A673 (cell line): ENCODE data around the gene CNPY1. TPM values are rescaled to one million over a fixed set of nuclear protein-coding genes. Genes with fewer than 3 reads are reported as not detected.

Experiments used
- BruUV-seq: library from RNA; stranded (reverse); fragments of 400-500 nt; replicated peaks from 2 replicates; lab custom pipeline; 2021; lab: Mats Ljungman, UMichigan
- CTCF ChIA-PET: fragments of 300-600 bp; sonication (Branson Sonifier 250); formaldehyde crosslinking; loops from one replicate; lab custom pipeline; 2022; ENCODE audit warnings: antibody characterized with exemption; lab: Charles Lee
- POLR2A ChIA-PET: fragments of 300-600 bp; sonication (Branson Sonifier 250); formaldehyde crosslinking; loops from one replicate; lab custom pipeline; 2022; ENCODE audit warnings: antibody characterized with exemption; ENCODE audit not compliant: low non-redundant PET; lab: Charles Lee
- DNase-seq: peaks from one replicate; pipeline ENCODE4 v3.0.0-alpha.2; 2015; ENCODE audit warnings: low spot score
- H3K27ac ChIP-seq: fragments of 200-600 bp; sonication (generic); 2 replicates; pipeline ENCODE4 v1.5.1; 2016; ENCODE audit warnings: mixed run types, low read depth, mild to moderate bottlenecking, mixed read lengths, antibody characterized with exemption, low read length; ENCODE audit not compliant: poor library complexity, severe bottlenecking
- H3K27me3 ChIP-seq: fragments of 200-600 bp; sonication (generic); replicated peaks from 2 replicates; pipeline ENCODE4 v1.6.1; 2017; ENCODE audit warnings: mixed run types, low read depth, mild to moderate bottlenecking, mixed read lengths, antibody characterized with exemption, low read length; ENCODE audit not compliant: insufficient read depth, poor library complexity
- H3K36me3 ChIP-seq: fragments of 200-600 bp; sonication (generic); 2 replicates; pipeline ENCODE4 v1.6.1; 2016; ENCODE audit warnings: mixed run types, mild to moderate bottlenecking, mixed read lengths, antibody characterized with exemption, low read length; ENCODE audit not compliant: insufficient read depth, poor library complexity, severe bottlenecking
- H3K4me1 ChIP-seq: fragments of 200-600 bp; sonication (generic); 2 replicates; pipeline ENCODE4 v1.6.1; 2017; ENCODE audit warnings: mixed run types, mild to moderate bottlenecking, mixed read lengths, antibody characterized with exemption, low read length; ENCODE audit not compliant: insufficient read depth, poor library complexity, severe bottlenecking
- H3K4me3 ChIP-seq: fragments of 200-600 bp; sonication (generic); 2 replicates; pipeline ENCODE4 v1.5.1; 2016; ENCODE audit warnings: low read depth, mixed run types, mild to moderate bottlenecking, mixed read lengths, low read length; ENCODE audit not compliant: poor library complexity, severe bottlenecking
- H3K9me3 ChIP-seq: fragments of 200-600 bp; sonication (generic); 2 replicates; pipeline ENCODE4 v1.6.1; 2016; ENCODE audit warnings: mixed run types, low read depth, mild to moderate bottlenecking, mixed read lengths, antibody characterized with exemption, low read length; ENCODE audit not compliant: poor library complexity, severe bottlenecking
- CTCF ChIP-seq: fragments of 300-800, 200-600 bp; sonication (generic); conservative IDR thresholded peaks from 2 replicates; pipeline ENCODE4 v1.5.1; 2017; ENCODE audit warnings: low read depth, mild to moderate bottlenecking, antibody characterized with exemption, low read length, moderate library complexity, mixed read lengths
- EZH2 ChIP-seq: fragments of 200-600 bp; sonication (generic); IDR thresholded peaks from 2 replicates; pipeline ENCODE4 v1.6.1; 2017; ENCODE audit warnings: borderline replicate concordance, low read depth, mild to moderate bottlenecking, mixed read lengths, antibody characterized with exemption, low read length; ENCODE audit not compliant: poor library complexity, severe bottlenecking
- intact Hi-C: fragments of 100-400 bp; cut with micrococcal nuclease; formaldehyde crosslinking; loops from one replicate; pipeline ENCODE4 v1.10.0; 2022; ENCODE audit not compliant: unreplicated experiment
- total RNA-seq: library from RNA; stranded (reverse); gene quantifications from 2 replicates; pipeline ENCODE4 v1.2.3, GENCODE V29; 2021

The CNPY1 gene
- total RNA-seq, 1 experiment from 2014 or later: not detected

- no peak for TF ChIP-seq CTCF
- no peak for TF ChIP-seq EZH2
- Histone ChIP-seq H3K4me3 (no peak overlapping the region), H3K4me1 (no peaks in the 10 kb centered on the region), H3K27me3 (peaks cover 13% of the 10 kb centered on the region), H3K9me3 (no peaks in the 10 kb centered on the region), H3K27ac (no peak overlapping the region), H3K36me3 (no peaks in the 10 kb centered on the region)
- intact Hi-C loops: no loop called here
- CTCF ChIA-PET: no interaction called here
- no TSS peak for BruUV-seq
- no peak for DNase-seq
- POLR2A ChIA-PET: no interaction called here
These were observed 58.6 kb downstream of the CNPY1 start for GRCh38 chr7:155487509-155488482.

- no peak for TF ChIP-seq CTCF
- Histone ChIP-seq H3K4me3 (no peak overlapping the region), H3K36me3 (no peaks in the 10 kb centered on the region), H3K4me1 (no peaks in the 10 kb centered on the region), H3K9me3 (no peaks in the 10 kb centered on the region), H3K27me3 (peaks cover 8% of the 10 kb centered on the region), H3K27ac (no peak overlapping the region)
- no TSS peak for BruUV-seq
- ChIA-PET CTCF (no interaction called here), POLR2A (no interaction called here)
- intact Hi-C loops: no loop called here
- no peak for DNase-seq
These were observed 59.4 kb downstream of the CNPY1 start for GRCh38 chr7:155486783-155487508.

GRCh38 chr7:155484483-155485399, 61.6 kb downstream of the CNPY1 start:
- Histone ChIP-seq H3K4me3 (no peak overlapping the region), H3K27me3 (peaks cover 7% of the 10 kb centered on the region), H3K9me3 (no peaks in the 10 kb centered on the region), H3K27ac (no peak overlapping the region), H3K36me3 (no peaks in the 10 kb centered on the region), H3K4me1 (no peaks in the 10 kb centered on the region)
- TF ChIP-seq CTCF (no peak), EZH2 (no peak)
- ChIA-PET CTCF (no interaction called here), POLR2A (no interaction called here)
- no peak for DNase-seq
- BruUV-seq: no TSS peak
- intact Hi-C loops: no loop called here
